ENCODE measurements around the gene NMBR.
"Not testable (repeated sequence)": the region's sequence is repeated elsewhere in the genome, so short reads cannot be mapped to it uniquely, and the experiment has no call there.

The NMBR gene

DNA sequence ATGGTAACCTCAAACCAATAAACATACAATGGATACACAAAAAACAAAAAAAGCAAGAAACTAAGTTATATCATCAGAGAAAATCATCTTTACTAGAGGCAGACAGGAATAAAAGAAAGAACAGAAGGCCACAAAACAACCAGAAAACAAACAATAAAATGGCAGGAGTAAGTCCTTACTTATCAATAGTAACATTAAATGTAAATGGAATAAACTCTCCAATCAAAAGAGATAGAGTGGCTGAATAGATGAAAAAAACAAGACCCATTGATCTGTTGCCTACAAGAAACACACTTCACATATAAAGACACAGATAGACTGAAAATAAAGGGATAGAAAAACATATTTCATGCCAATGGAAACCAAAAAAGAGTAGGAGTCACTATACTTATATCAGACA lies 95.5 kb downstream of the NMBR start:
- no peak for DNase-seq

DNA sequence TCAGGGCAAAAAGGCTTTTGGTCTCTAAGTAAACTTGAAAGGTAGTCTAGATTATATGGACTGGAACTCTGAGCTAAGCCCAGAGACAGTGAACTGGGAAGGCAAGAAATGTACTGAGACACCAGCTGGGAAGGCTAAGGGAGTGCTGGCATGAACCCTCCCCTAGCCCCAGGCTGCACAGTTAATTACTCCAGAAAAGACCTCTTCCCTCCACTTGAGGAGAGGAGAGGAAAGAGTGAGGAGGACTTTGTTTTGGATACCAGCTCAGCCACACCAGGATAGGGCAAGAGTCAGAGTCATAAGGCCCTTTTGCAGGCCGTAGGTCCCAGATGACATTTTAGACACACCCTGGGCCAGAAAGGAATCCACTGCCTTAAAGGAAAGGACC lies 98.3 kb downstream of the NMBR start:
- DNase-seq = no peak

DNA sequence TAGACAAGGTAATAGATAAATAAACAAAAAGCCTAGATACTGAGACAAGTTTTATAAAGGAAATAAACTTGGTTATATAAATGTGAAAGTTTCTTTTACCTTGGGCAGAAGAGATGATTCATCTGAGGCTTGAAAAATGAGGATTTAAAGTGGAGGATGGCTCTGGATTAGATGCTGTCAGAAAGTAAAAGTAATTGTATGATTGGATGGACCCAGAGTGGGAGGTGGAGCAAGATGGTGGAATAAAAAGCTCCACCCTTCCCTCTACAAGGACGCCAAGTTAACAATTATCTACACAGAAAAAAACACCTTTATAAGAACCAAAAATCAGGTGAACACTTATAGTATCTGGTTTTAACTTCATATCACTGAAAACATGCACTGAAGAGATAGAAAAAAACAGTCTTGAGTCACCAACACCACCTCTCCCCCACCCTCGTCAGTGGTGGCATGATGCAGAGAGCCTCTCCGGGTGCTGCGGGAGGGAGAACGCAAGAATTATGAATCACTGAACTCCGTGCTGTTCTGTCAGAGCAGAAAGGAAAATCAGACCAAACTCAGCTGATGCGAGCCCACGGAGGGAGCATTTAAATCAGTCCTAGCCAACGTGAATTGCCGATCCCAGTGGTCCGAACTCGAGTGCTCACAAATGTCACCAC lies 98.9 kb downstream of the NMBR start:
- DNase-seq = no peak

- no peak for DNase-seq
Measured at GRCh38 chr6:142045380-142046278, 101.3 kb downstream of the NMBR start.

GRCh38 chr6:142035890-142036289 lies 111.0 kb downstream of the NMBR start:
- DNase-seq = no peak

DNA sequence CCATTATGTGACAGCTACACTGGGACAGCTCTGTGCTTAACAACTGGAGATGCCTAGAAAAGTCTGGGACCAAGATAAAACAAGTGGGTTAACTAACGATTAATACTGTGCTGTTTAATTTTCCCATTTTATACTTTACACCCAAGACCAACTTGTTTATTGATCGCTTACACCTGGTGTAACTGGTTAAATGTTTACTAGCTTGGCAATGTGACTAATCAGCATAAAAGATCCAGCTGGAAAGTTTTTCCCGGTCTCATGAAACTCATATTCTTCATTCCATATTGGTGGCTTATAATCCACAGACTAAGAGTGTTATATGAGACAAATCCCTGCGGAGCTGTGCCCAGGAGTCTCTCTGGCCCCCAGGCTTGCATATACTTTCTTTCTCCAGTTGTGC lies 115.9 kb downstream of the NMBR start:
- no peak for DNase-seq

DNA sequence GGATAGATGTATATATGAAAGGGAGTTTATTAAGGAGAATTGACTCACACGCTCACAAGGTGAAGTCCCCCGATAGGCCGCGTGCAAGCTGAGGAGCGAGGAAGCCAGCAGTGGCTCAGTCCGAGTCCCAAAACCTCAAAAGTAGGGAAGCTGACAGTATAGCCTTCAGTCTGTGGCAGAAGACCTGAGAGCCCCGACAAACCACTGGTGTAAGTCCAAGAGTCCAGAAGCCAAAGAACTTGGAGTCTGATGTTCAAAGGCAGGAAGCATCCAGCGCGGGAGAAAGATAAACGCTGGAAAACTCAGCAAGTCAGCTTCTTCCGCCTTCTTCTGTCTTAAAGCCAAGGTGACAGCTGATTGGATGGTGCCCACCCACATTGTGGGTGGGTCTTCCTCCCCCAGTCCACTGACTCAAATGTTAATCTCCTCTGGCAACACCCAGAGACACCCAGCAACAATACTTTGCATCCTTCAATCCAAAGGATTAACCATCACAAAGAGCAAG lies 116.8 kb downstream of the NMBR start:
- no peak for DNase-seq

DNA sequence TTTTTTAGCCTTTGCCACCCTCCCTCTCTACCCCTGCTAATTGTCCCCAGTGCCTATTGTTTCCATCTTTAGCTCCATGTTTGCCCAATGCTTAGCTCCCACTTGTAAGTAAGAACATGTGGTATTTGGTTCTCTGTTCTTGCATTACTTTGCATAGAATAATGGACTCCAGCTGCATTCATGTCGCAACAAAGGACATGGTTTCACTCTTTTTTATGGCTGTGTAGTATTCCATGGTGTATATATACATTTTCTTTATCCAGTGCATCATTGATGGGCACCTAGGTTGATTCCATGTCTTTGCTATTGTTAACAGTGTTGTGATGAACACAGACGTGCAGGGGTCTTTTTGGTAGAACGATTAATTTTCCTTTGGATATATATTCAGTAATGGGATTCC lies 118.4 kb downstream of the NMBR start:
- no peak for DNase-seq

GRCh38 chr6:142027804-142028203 lies 119.1 kb downstream of the NMBR start:
- not testable (repeated sequence) for DNase-seq

GRCh38 chr6:142027074-142027473 lies 119.8 kb downstream of the NMBR start:
- DNase-seq = no peak

- no peak for DNase-seq
Measured at GRCh38 chr6:142026471-142026870, 120.5 kb downstream of the NMBR start.

Data from SIG-M5 (cell line).